A549 (cell line): ENCODE measurements around the gene UBN1. TPM values are rescaled to one million over a fixed set of nuclear protein-coding genes. Genes with fewer than 3 reads are reported as not detected.
"Not testable (repeated sequence)": the region's sequence is repeated elsewhere in the genome, so short reads cannot be mapped to it uniquely, and the experiment has no call there.

ENCODE experiments used
- ATAC-seq, 2 experiments: fragments of 200-7000 bp in 1 of 2; fragments of >200 bp in 1 of 2; cut with Nextera tagmentation in 1 of 2; cut with Tn5 transposase in 1 of 2; 3 replicates each; pipeline versions ENCODE4 v1.8.0 to v1.9.1; 2018 to 2020; ENCODE audit warnings: mild to moderate bottlenecking in 1 of 2, moderate library complexity in 1 of 2
- CTCF ChIA-PET: fragments of 300-600 bp; sonication (Branson Sonifier 250); formaldehyde crosslinking; extraction: SDS; loops from one replicate; lab custom pipeline; 2021; ENCODE audit warnings: antibody characterized with exemption, inconsistent platforms; lab: Yijun Ruan, JAX
- POLR2A ChIA-PET: fragments of 350-600 bp; formaldehyde crosslinking; extraction: SDS; loops from one replicate; lab custom pipeline; 2021; ENCODE audit warnings: antibody characterized with exemption, inconsistent platforms; lab: Yijun Ruan, JAX
- DNase-seq, 2 experiments: peaks; one replicate each; pipeline versions ENCODE4 v3.0.0 to v3.0.0-alpha.2; 2011 to 2016; ENCODE audit warnings: low read depth in 1 of 2, low spot score in 1 of 2
- FAIRE-seq: peaks from 2 replicates; lab custom pipeline; 2011; peaks lifted over from hg19 to GRCh38; lab: Jason Lieb, UNC
- H3K27ac ChIP-seq, 2 experiments: fragments of >200 bp; sonication (Bioruptor Twin); formaldehyde crosslinking; 3 replicates each; pipeline ENCODE4 v1.5.1; 2016 to 2017
- H3K4me1 ChIP-seq: fragments of >200 bp; sonication (Bioruptor Twin); formaldehyde crosslinking; 3 replicates; pipeline ENCODE4 v1.6.1; 2016
- H3K4me2 ChIP-seq: fragments of >200 bp; sonication (Bioruptor Twin); formaldehyde crosslinking; 3 replicates; pipeline ENCODE4 v1.6.1; 2016
- H3K4me3 ChIP-seq: fragments of >200 bp; sonication (Bioruptor Twin); formaldehyde crosslinking; 3 replicates; pipeline ENCODE4 v1.5.1; 2016
- H3K9me3 ChIP-seq: fragments of >200 bp; sonication (Bioruptor Twin); formaldehyde crosslinking; 3 replicates; pipeline ENCODE4 v1.6.1; 2016
- EHMT2 ChIP-seq: fragments of 200-600 bp; sonication (generic); IDR thresholded peaks from 2 replicates; pipeline ENCODE4 v1.6.1; 2016; ENCODE audit warnings: antibody characterized with exemption, low read depth, mild to moderate bottlenecking, moderate library complexity
- FOSL2 ChIP-seq, 2 experiments: fragments of 450-650 bp in 1 of 2; fragments of >200 bp in 1 of 2; sonication (Bioruptor Twin) in 1 of 2; formaldehyde crosslinking; IDR thresholded peaks; 2 replicates each; pipeline versions ENCODE4 v1.5.0 to v1.6.1; 2016 to 2020; ENCODE audit warnings: mild to moderate bottlenecking in 1 of 2, moderate library complexity in 1 of 2
- FOXS1 ChIP-seq: fragments of 250-450 bp; sonication (Bioruptor Pico); IDR thresholded peaks from 2 replicates; pipeline ENCODE4 v1.5.0; 2020; ENCODE audit warnings: mild to moderate bottlenecking, moderate library complexity
- GATA3 ChIP-seq: IDR thresholded peaks from 2 replicates; pipeline ENCODE4 v1.6.1; 2012; ENCODE audit warnings: borderline replicate concordance
- HDAC2 ChIP-seq: fragments of 200-600 bp; sonication (generic); IDR thresholded peaks from 2 replicates; pipeline ENCODE4 v1.6.1; 2016
- KDM5A ChIP-seq: fragments of 200-600 bp; sonication (generic); IDR thresholded peaks from 2 replicates; pipeline ENCODE4 v1.6.1; 2016; ENCODE audit warnings: antibody characterized with exemption, mild to moderate bottlenecking
- MAFK ChIP-seq: fragments of 450-650 bp; IDR thresholded peaks from 2 replicates; pipeline ENCODE4 v1.6.1; 2014; ENCODE audit not compliant: partially characterized antibody
- MAZ ChIP-seq: fragments of 150-350 bp; IDR thresholded peaks from 2 replicates; pipeline ENCODE4 v1.6.1; 2014; ENCODE audit warnings: antibody characterized with exemption, low read depth, low read length, borderline replicate concordance
- RARB ChIP-seq: fragments of 250-450 bp; sonication (Bioruptor Pico); IDR thresholded peaks from 2 replicates; pipeline ENCODE4 v1.8.0; 2021; ENCODE audit warnings: mild to moderate bottlenecking, moderate library complexity
- TFCP2L1 ChIP-seq: fragments of 250-450 bp; sonication (Bioruptor Pico); IDR thresholded peaks from 2 replicates; pipeline ENCODE4 v1.5.0; 2021; ENCODE audit warnings: mild to moderate bottlenecking
- USF2 ChIP-seq: fragments of 450-650 bp; IDR thresholded peaks from 2 replicates; pipeline ENCODE4 v1.6.1; 2014; ENCODE audit warnings: antibody characterized with exemption
- ZFP36 ChIP-seq: fragments of 450-650 bp; IDR thresholded peaks from 2 replicates; pipeline ENCODE4 v1.6.1; 2014; ENCODE audit warnings: borderline replicate concordance; ENCODE audit not compliant: partially characterized antibody
- ZNF302 ChIP-seq: fragments of 250-450 bp; sonication (Bioruptor Pico); IDR thresholded peaks from 2 replicates; pipeline ENCODE4 v1.9.0; 2021; ENCODE audit warnings: inconsistent platforms, mild to moderate bottlenecking, moderate library complexity
- WGBS: methylation state at CpG from one replicate; pipeline ENCODE4 v1.1.6; 2017; ENCODE audit errors: missing lambda C conversion rate; 5-methylcytosine and 5-hydroxymethylcytosine counted together
- polyA plus RNA-seq, 4 experiments: library from polyadenylated mRNA; depleted of rRNA in 3 of 4; stranded (reverse); fragments of >200 nt; fragmentation: RNase III in 1 of 4; extraction: RNeasy Plus Mini Kit Qiagen cat#74134 plus additional on column Dnase treatment in 1 of 4; gene quantifications; 2 replicates in 3 of 4; 3 replicates in 1 of 4; pipeline ENCODE4 v1.2.3, GENCODE V29; 2011 to 2017
- TF ChIP-seq, protein P1 (sequence below): IDR thresholded peaks from 2 replicates; pipeline ENCODE4 v1.6.1; 2012
- TF ChIP-seq, protein P2 (sequence below): fragments of 250-450 bp; sonication (Bioruptor Pico); IDR thresholded peaks from 2 replicates; pipeline ENCODE4 v1.5.0; 2021; ENCODE audit warnings: mild to moderate bottlenecking, moderate library complexity, borderline replicate concordance
- TF ChIP-seq, protein P3 (sequence below): fragments of 150-350 bp; IDR thresholded peaks from 2 replicates; pipeline ENCODE4 v1.6.1; 2014; ENCODE audit warnings: low read depth, mild to moderate bottlenecking, low read length

UBN1 gene
- polyA plus RNA-seq, 2 of the 4 experiments (the other 2 are of a cell fraction) = 14.2 to 20.0 TPM

DNA sequence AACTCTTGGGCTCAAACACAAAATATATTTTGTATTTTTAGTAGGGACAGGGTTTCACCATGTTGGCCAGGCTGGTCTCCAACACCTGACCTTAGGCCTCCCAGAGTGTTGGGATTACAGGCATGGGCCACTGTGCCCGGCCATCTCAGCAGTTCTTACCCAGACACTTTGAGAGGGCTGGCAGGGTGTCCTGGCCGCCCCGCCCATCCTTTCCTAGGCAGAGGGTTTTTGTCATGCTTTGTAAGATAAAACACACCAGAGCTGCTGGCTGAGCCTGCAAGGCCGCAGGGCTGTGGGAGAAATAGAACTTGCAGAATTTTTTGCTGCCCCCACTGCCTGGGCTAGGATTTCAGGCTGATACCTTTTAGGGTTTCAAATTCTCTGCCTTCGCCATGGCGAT lies 80.9 kb downstream of the UBN1 start:
- Histone ChIP-seq H3K9me3 (peaks cover 28% of the 10 kb centered on the region), H3K4me1 (0 out of 3 replicates have a peak, but pooled peaks cover 2% of the 10 kb centered on the region), H3K27ac (no peak overlapping the region), H3K4me3 (no peak overlapping the region), H3K4me2 (no peak overlapping the region)
- ChIA-PET CTCF (no interaction called here), POLR2A (no interaction called here)
- no peak for TF ChIP-seq USF2
- no peak for TF ChIP-seq KDM5A
- TF ChIP-seq HDAC2 = no peak
- FAIRE-seq (no peak), DNase-seq (no peak), ATAC-seq (no peak)
- 97% methylated on average over 3 of the region's 6 CpGs for WGBS

DNA sequence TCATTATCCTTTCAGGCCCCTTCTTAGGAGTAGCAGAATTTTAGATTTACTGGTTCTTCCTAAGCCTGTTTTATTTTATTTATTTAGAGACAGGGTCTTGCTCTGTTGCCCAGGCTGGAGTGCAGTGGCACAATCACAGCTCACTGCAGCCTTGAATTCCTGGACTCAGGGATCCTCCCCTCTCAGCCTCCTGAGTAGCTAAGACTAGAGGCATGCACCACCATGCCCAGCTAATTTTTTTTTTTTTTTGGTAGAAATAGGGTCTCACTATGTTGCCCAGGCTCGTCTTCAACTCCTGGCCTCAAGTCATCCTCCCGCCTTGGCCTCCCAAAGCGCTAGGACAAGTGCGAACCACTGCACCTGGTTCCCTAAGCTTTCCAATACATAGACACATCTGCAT lies 82.3 kb downstream of the UBN1 start:
- 92% methylated on average over 4 of the region's 4 CpGs for WGBS
- H3K27ac ChIP-seq, H3K4me1 ChIP-seq, FAIRE-seq, H3K4me3 ChIP-seq, POLR2A ChIA-PET, H3K4me2 ChIP-seq, ATAC-seq, DNase-seq: not testable (repeated sequence)
- CTCF ChIA-PET = interaction anchor here (0.8 to 1.1 kb wide), 2 partner anchors 13 to 69 kb away, joined by 3 to 5 read pairs; no protein-coding TSS in a partner anchor
- peaks cover 28% of the 10 kb centered on the region for H3K9me3 ChIP-seq

- H3K4me2 ChIP-seq = no peak overlapping the region
- ATAC-seq = no peak
- ChIA-PET CTCF (interaction anchor here (0.6 to 1.2 kb wide), 4 partner anchors 10 to 383 kb away, joined by 3 to 5 read pairs (median 4); no protein-coding TSS in a partner anchor), POLR2A (no interaction called here)
- peaks cover 21% of the 10 kb centered on the region for H3K9me3 ChIP-seq
- H3K4me1 ChIP-seq = peaks cover 9% of the 10 kb centered on the region; the same call in 2 of the 3 replicates
- TF ChIP-seq MAZ (no peak), TFCP2L1 (no peak), USF2 (no peak), ZNF302 (CRISPR knock-in tag) (no peak), HDAC2 (no peak), RARB (no peak), ZFP36 (no peak), EHMT2 (no peak), FOXS1 (CRISPR knock-in tag) (no peak), MAFK (no peak), GATA3 (no peak), FOSL2 (IDR thresholded peaks at IDR 0.05) (no peak), FOSL2 (CRISPR knock-in tag; IDR thresholded peaks at IDR 0.05) (no peak)
- TF ChIP-seq, protein P1, sequence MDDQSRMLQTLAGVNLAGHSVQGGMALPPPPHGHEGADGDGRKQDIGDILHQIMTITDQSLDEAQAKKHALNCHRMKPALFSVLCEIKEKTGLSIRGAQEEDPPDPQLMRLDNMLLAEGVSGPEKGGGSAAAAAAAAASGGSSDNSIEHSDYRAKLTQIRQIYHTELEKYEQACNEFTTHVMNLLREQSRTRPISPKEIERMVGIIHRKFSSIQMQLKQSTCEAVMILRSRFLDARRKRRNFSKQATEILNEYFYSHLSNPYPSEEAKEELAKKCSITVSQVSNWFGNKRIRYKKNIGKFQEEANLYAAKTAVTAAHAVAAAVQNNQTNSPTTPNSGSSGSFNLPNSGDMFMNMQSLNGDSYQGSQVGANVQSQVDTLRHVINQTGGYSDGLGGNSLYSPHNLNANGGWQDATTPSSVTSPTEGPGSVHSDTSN = no peak
- TF ChIP-seq, protein P2, sequence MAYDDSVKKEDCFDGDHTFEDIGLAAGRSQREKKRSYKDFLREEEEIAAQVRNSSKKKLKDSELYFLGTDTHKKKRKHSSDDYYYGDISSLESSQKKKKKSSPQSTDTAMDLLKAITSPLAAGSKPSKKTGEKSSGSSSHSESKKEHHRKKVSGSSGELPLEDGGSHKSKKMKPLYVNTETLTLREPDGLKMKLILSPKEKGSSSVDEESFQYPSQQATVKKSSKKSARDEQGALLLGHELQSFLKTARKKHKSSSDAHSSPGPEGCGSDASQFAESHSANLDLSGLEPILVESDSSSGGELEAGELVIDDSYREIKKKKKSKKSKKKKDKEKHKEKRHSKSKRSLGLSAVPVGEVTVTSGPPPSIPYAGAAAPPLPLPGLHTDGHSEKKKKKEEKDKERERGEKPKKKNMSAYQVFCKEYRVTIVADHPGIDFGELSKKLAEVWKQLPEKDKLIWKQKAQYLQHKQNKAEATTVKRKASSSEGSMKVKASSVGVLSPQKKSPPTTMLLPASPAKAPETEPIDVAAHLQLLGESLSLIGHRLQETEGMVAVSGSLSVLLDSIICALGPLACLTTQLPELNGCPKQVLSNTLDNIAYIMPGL (CRISPR knock-in tag) = no peak
- TF ChIP-seq, protein P3, sequence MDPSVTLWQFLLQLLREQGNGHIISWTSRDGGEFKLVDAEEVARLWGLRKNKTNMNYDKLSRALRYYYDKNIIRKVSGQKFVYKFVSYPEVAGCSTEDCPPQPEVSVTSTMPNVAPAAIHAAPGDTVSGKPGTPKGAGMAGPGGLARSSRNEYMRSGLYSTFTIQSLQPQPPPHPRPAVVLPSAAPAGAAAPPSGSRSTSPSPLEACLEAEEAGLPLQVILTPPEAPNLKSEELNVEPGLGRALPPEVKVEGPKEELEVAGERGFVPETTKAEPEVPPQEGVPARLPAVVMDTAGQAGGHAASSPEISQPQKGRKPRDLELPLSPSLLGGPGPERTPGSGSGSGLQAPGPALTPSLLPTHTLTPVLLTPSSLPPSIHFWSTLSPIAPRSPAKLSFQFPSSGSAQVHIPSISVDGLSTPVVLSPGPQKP = no peak
- no peak for DNase-seq
- no peak overlapping the region for H3K4me3 ChIP-seq
- no peak for FAIRE-seq
- no peak overlapping the region for H3K27ac ChIP-seq
- WGBS = 79% methylated on average over 11 of the region's 11 CpGs
These were observed 84.1 kb downstream of the UBN1 start for GRCh38 chr16:4931381-4931780.

Other genes starting within 250 kb of the UBN1 start
- gene UBALD1, start 232.6 kb upstream of the UBN1 start, polyA plus RNA-seq (2011; rRNA removed) = 10.0 and 10.2 TPM in 2 replicates
- 33.2 to 36.6 TPM (median 34.1 TPM) in 3 replicates for gene UBALD1, start 232.6 kb upstream of the UBN1 start, polyA plus RNA-seq (2017; fragmentation: RNase III; extraction: RNeasy Plus Mini Kit Qiagen cat#74134 plus additional on column Dnase treatment)
- gene MGRN1, start 222.7 kb upstream of the UBN1 start, polyA plus RNA-seq (2011; rRNA removed) = 4.3 and 8.2 TPM in 2 replicates
- 28.2 to 30.6 TPM (median 29.9 TPM) in 3 replicates for gene MGRN1, start 222.7 kb upstream of the UBN1 start, polyA plus RNA-seq (2017; fragmentation: RNase III; extraction: RNeasy Plus Mini Kit Qiagen cat#74134 plus additional on column Dnase treatment)
- 15.5 and 16.8 TPM in 2 replicates for gene NUDT16L1, start 153.9 kb upstream of the UBN1 start, polyA plus RNA-seq (2011; rRNA removed)
- gene NUDT16L1, start 153.9 kb upstream of the UBN1 start, polyA plus RNA-seq (2017; fragmentation: RNase III; extraction: RNeasy Plus Mini Kit Qiagen cat#74134 plus additional on column Dnase treatment) = 21.8 to 24.4 TPM (median 22.9 TPM) in 3 replicates
- 19.8 and 22.7 TPM in 2 replicates for gene ANKS3, start 113.2 kb upstream of the UBN1 start, polyA plus RNA-seq (2011; rRNA removed)
- 22.4 to 30.6 TPM (median 27.1 TPM) in 3 replicates for gene ANKS3, start 113.2 kb upstream of the UBN1 start, polyA plus RNA-seq (2017; fragmentation: RNase III; extraction: RNeasy Plus Mini Kit Qiagen cat#74134 plus additional on column Dnase treatment)
- gene DNAAF8, start 112.9 kb upstream of the UBN1 start, polyA plus RNA-seq (2011; rRNA removed) = 1.6 and 1.7 TPM in 2 replicates
- 0.73 to 1.6 TPM (median 0.89 TPM) in 3 replicates for gene DNAAF8, start 112.9 kb upstream of the UBN1 start, polyA plus RNA-seq (2017; fragmentation: RNase III; extraction: RNeasy Plus Mini Kit Qiagen cat#74134 plus additional on column Dnase treatment)
- 4.6 and 4.7 TPM in 2 replicates for gene ZNF500, start 80.3 kb upstream of the UBN1 start, polyA plus RNA-seq (2011; rRNA removed)
- gene ZNF500, start 80.3 kb upstream of the UBN1 start, polyA plus RNA-seq (2017; fragmentation: RNase III; extraction: RNeasy Plus Mini Kit Qiagen cat#74134 plus additional on column Dnase treatment) = 5.2 to 6.7 TPM (median 6.4 TPM) in 3 replicates
- gene SEPTIN12, start 59.1 kb upstream of the UBN1 start, polyA plus RNA-seq (2011; rRNA removed) = not detected in 2 replicates
- gene SEPTIN12, start 59.1 kb upstream of the UBN1 start, polyA plus RNA-seq (2017; fragmentation: RNase III; extraction: RNeasy Plus Mini Kit Qiagen cat#74134 plus additional on column Dnase treatment) = 0.14 TPM in 1 of 3 replicates, not detected in the others
- gene SMIM22, start 52.1 kb upstream of the UBN1 start, polyA plus RNA-seq (2011; rRNA removed) = not detected in 2 replicates
- not detected in 3 replicates for gene SMIM22, start 52.1 kb upstream of the UBN1 start, polyA plus RNA-seq (2017; fragmentation: RNase III; extraction: RNeasy Plus Mini Kit Qiagen cat#74134 plus additional on column Dnase treatment)
- 7.2 and 7.9 TPM in 2 replicates for gene ROGDI, start 44.8 kb upstream of the UBN1 start, polyA plus RNA-seq (2011; rRNA removed)
- gene ROGDI, start 44.8 kb upstream of the UBN1 start, polyA plus RNA-seq (2017; fragmentation: RNase III; extraction: RNeasy Plus Mini Kit Qiagen cat#74134 plus additional on column Dnase treatment) = 12.4 to 18.9 TPM (median 15.1 TPM) in 3 replicates
- gene GLYR1, start 193 bp upstream of the UBN1 start, polyA plus RNA-seq (2011; rRNA removed) = 33.8 and 37.1 TPM in 2 replicates
- 52.0 to 55.1 TPM (median 54.5 TPM) in 3 replicates for gene GLYR1, start 193 bp upstream of the UBN1 start, polyA plus RNA-seq (2017; fragmentation: RNase III; extraction: RNeasy Plus Mini Kit Qiagen cat#74134 plus additional on column Dnase treatment)
- gene PPL, start 89.7 kb downstream of the UBN1 start, polyA plus RNA-seq (2011; rRNA removed) = 2.6 and 2.7 TPM in 2 replicates
- 1.8 to 2.9 TPM (median 2.0 TPM) in 3 replicates for gene PPL, start 89.7 kb downstream of the UBN1 start, polyA plus RNA-seq (2017; fragmentation: RNase III; extraction: RNeasy Plus Mini Kit Qiagen cat#74134 plus additional on column Dnase treatment)
- 0.05 and 0.07 TPM in 2 replicates for gene SEC14L5, start 110.8 kb downstream of the UBN1 start, polyA plus RNA-seq (2011; rRNA removed)
- 0.03 TPM in 3 replicates for gene SEC14L5, start 110.8 kb downstream of the UBN1 start, polyA plus RNA-seq (2017; fragmentation: RNase III; extraction: RNeasy Plus Mini Kit Qiagen cat#74134 plus additional on column Dnase treatment)
- gene NAGPA, start 186.5 kb downstream of the UBN1 start, polyA plus RNA-seq (2011; rRNA removed) = 6.5 and 6.7 TPM in 2 replicates
- 12.6 to 17.3 TPM (median 16.5 TPM) in 3 replicates for gene NAGPA, start 186.5 kb downstream of the UBN1 start, polyA plus RNA-seq (2017; fragmentation: RNase III; extraction: RNeasy Plus Mini Kit Qiagen cat#74134 plus additional on column Dnase treatment)
- not detected in 2 replicates for gene C16orf89, start 218.5 kb downstream of the UBN1 start, polyA plus RNA-seq (2011; rRNA removed)
- not detected in 3 replicates for gene C16orf89, start 218.5 kb downstream of the UBN1 start, polyA plus RNA-seq (2017; fragmentation: RNase III; extraction: RNeasy Plus Mini Kit Qiagen cat#74134 plus additional on column Dnase treatment)
- gene ALG1, start 224.4 kb downstream of the UBN1 start, polyA plus RNA-seq (2011; rRNA removed) = 30.9 and 35.5 TPM in 2 replicates
- gene ALG1, start 224.4 kb downstream of the UBN1 start, polyA plus RNA-seq (2017; fragmentation: RNase III; extraction: RNeasy Plus Mini Kit Qiagen cat#74134 plus additional on column Dnase treatment) = 29.6 to 33.4 TPM (median 31.7 TPM) in 3 replicates